HG03196 (cell line): ENCODE results near the gene MLLT1.

Source experiments
- ATAC-seq: cut with Tn5 transposase; IDR thresholded peaks from one replicate; pipeline ENCODE4 v1.9.1; 2021; ENCODE audit not compliant: unreplicated experiment

The MLLT1 gene

GRCh38 chr19:6260376-6260775, 19.4 kb downstream of the MLLT1 start:
- no peak for ATAC-seq

GRCh38 chr19:6259312-6259861, 20.4 kb downstream of the MLLT1 start:
- ATAC-seq, result no peak

GRCh38 chr19:6258812-6259311, 20.9 kb downstream of the MLLT1 start:
- no peak for ATAC-seq

- ATAC-seq, result no peak
Observed at GRCh38 chr19:6253954-6254733, 25.6 kb downstream of the MLLT1 start.

- no peak for ATAC-seq
Observed at GRCh38 chr19:6252066-6252465, 27.7 kb downstream of the MLLT1 start.

- no peak for ATAC-seq
Observed at GRCh38 chr19:6250909-6251308, 28.9 kb downstream of the MLLT1 start.

- no peak for ATAC-seq
Observed at GRCh38 chr19:6250024-6250615, 29.7 kb downstream of the MLLT1 start.

- ATAC-seq, result no peak
Observed at GRCh38 chr19:6249296-6249695, 30.5 kb downstream of the MLLT1 start.

- no peak for ATAC-seq
Observed at GRCh38 chr19:6248844-6249243, 30.9 kb downstream of the MLLT1 start.

GRCh38 chr19:6248341-6248740, 31.4 kb downstream of the MLLT1 start:
- no peak for ATAC-seq

GRCh38 chr19:6247007-6247288, 32.8 kb downstream of the MLLT1 start:
- no peak for ATAC-seq

GRCh38 chr19:6246174-6247006, 33.4 kb downstream of the MLLT1 start:
- no peak for ATAC-seq

GRCh38 chr19:6242677-6243076, 37.1 kb downstream of the MLLT1 start:
- ATAC-seq, result no peak

GRCh38 chr19:6241680-6242377, 37.9 kb downstream of the MLLT1 start:
- no peak for ATAC-seq

- ATAC-seq, result no peak
Observed at GRCh38 chr19:6241056-6241455, 38.7 kb downstream of the MLLT1 start.

- no peak for ATAC-seq
Observed at GRCh38 chr19:6239871-6240676, 39.7 kb downstream of the MLLT1 start.

GRCh38 chr19:6239401-6239844, 40.4 kb downstream of the MLLT1 start:
- no peak for ATAC-seq

- ATAC-seq, result no peak
Observed at GRCh38 chr19:6238643-6239281, 41.0 kb downstream of the MLLT1 start.

GRCh38 chr19:6238256-6238642, 41.5 kb downstream of the MLLT1 start:
- no peak for ATAC-seq
